Keratinocyte (primary cell): Measurements from ENCODE around the gene RHBDD3. TPM values are rescaled to one million over a fixed set of nuclear protein-coding genes. Genes with fewer than 3 reads are reported as not detected.

Experiments
- DNase-seq: peaks from one replicate; pipeline ENCODE4 v3.0.0-alpha.2; 2011; ENCODE audit warnings: low read depth, missing footprints, low spot score
- FAIRE-seq: peaks from 2 replicates; lab custom pipeline; 2011; peaks lifted over from hg19 to GRCh38; lab: Jason Lieb, UNC
- H2AFZ ChIP-seq: 2 replicates; pipeline ENCODE4 v1.6.0; 2012; ENCODE audit warnings: low read length, control low read depth, inconsistent platforms; ENCODE audit not compliant: control insufficient read depth
- H3K27ac ChIP-seq: 2 replicates; pipeline ENCODE4 v1.5.1; 2011; ENCODE audit warnings: low read length; ENCODE audit not compliant: control insufficient read depth, insufficient read depth
- H3K27me3 ChIP-seq: 3 replicates; pipeline ENCODE4 v1.6.0; 2011; ENCODE audit warnings: low read length; ENCODE audit not compliant: control insufficient read depth, insufficient read depth; ENCODE audit errors: extremely low read depth
- H3K36me3 ChIP-seq, 2 experiments: 2 replicates in 1 of 2; 3 replicates in 1 of 2; pipeline ENCODE4 v1.5.1; 2011; ENCODE audit warnings: low read length in 2 of 2, mild to moderate bottlenecking in 1 of 2; ENCODE audit not compliant: control insufficient read depth in 2 of 2, insufficient read depth in 2 of 2; ENCODE audit errors: extremely low read depth in 1 of 2
- H3K4me1 ChIP-seq: 3 replicates; pipeline ENCODE4 v1.5.1; 2011; ENCODE audit warnings: low read length; ENCODE audit not compliant: control insufficient read depth, insufficient read depth; ENCODE audit errors: extremely low read depth
- H3K4me2 ChIP-seq: 3 replicates; pipeline ENCODE4 v1.6.0; 2011; ENCODE audit warnings: low read depth, low read length; ENCODE audit not compliant: control insufficient read depth, insufficient read depth; ENCODE audit errors: extremely low read depth
- H3K4me3 ChIP-seq, 3 experiments: fragments of 200-600 bp in 1 of 3; sonication (generic) in 1 of 3; 2 replicates in 2 of 3; 3 replicates in 1 of 3; pipeline ENCODE4 v1.5.1; 2011 to 2016; ENCODE audit warnings: low read length in 3 of 3, mild to moderate bottlenecking in 3 of 3, control low read depth in 2 of 3, inconsistent platforms in 1 of 3, low read depth in 1 of 3, mixed read lengths in 1 of 3, mixed run types in 1 of 3, moderate library complexity in 1 of 3; ENCODE audit not compliant: control insufficient read depth in 2 of 3, insufficient read depth in 2 of 3; ENCODE audit errors: extremely low read depth in 1 of 3
- H3K79me2 ChIP-seq: 2 replicates; pipeline ENCODE4 v1.6.0; 2012; ENCODE audit warnings: low read length; ENCODE audit not compliant: control insufficient read depth, insufficient read depth
- H3K9ac ChIP-seq: 3 replicates; pipeline ENCODE4 v1.6.0; 2011; ENCODE audit warnings: low read length; ENCODE audit not compliant: control insufficient read depth, insufficient read depth; ENCODE audit errors: extremely low read depth
- H3K9me1 ChIP-seq: 3 replicates; pipeline ENCODE4 v1.6.0; 2011; ENCODE audit warnings: low read length; ENCODE audit not compliant: control insufficient read depth, insufficient read depth; ENCODE audit errors: extremely low read depth
- H3K9me3 ChIP-seq: 2 replicates; pipeline ENCODE4 v1.5.1; 2012; ENCODE audit warnings: low read depth, low read length; ENCODE audit not compliant: control insufficient read depth
- H4K20me1 ChIP-seq: 3 replicates; pipeline ENCODE4 v1.6.0; 2011; ENCODE audit warnings: low read length; ENCODE audit not compliant: control insufficient read depth, insufficient read depth; ENCODE audit errors: extremely low read depth
- EZH2 ChIP-seq: IDR thresholded peaks from one replicate; pipeline ENCODE4 v1.6.1; 2012; ENCODE audit warnings: inconsistent platforms, mild to moderate bottlenecking, low read length, moderate library complexity
- dilution Hi-C: fragments of 300-500 bp; cut with MboI; formaldehyde crosslinking; loops from one replicate; pipeline ENCODE4 v1.7.0; 2020; ENCODE audit warnings: low sequenced_read_pairs; ENCODE audit not compliant: extremely low pct_ligation_motif_present
- polyA plus RNA-seq, 5 experiments: library from polyadenylated mRNA; depleted of rRNA in 3 of 5; stranded (reverse) in 3 of 5; stranded (forward) in 1 of 5; unstranded in 1 of 5; fragments of >200 nt; gene quantifications; 1 replicate in 1 of 5; 2 replicates in 3 of 5; 3 replicates in 1 of 5; pipeline versions ENCODE4 v1.2.1 to v1.2.3, GENCODE V29; 2011 to 2012; ENCODE audit warnings: missing spikeins in 2 of 5, low read depth in 1 of 5, low replicate concordance in 1 of 5
- TF ChIP-seq, protein P1 (sequence below), 3 experiments: IDR thresholded peaks in 1 of 3; conservative IDR thresholded peaks in 1 of 3; optimal IDR thresholded peaks in 1 of 3; 2 replicates in 2 of 3; 3 replicates in 1 of 3; pipeline versions ENCODE3 to v1.5.1; 2011; ENCODE audit warnings: low read length in 3 of 3, mild to moderate bottlenecking in 3 of 3, moderate library complexity in 2 of 3, control low read depth in 1 of 3, inconsistent platforms in 1 of 3; ENCODE audit not compliant: insufficient read depth in 2 of 3; ENCODE audit errors: extremely low read depth in 1 of 3

Gene RHBDD3
- polyA plus RNA-seq, 1 donor (not counting 4 experiments of a cell fraction or from before 2014, with no cell fraction given): 10.3 TPM

DNA sequence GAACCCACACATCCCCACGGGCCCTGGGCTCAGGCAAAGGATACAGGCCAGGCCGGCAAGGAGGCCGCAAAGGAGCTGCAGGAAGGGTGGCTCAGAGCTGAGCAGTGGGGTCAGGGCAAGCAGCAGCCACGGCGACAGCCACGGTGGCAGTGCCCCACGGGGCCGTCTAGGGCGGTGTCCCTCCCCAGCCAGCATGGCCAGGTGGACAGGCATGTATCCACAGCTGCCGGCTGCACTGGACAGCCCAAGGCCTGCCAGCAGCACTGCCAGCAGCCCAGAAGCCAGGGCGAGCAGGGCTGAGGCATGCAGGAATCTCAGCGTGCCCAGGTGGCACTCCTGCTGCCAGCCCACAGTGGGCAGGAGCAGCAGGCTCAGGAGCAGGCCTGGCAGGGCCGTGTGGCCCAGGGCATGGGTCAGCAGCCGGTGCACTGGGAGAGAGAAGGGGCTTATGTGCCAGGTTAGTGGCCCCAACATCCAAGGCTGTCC is 3.9 kb downstream of the RHBDD3 start:
- DNase-seq: no peak
- Histone ChIP-seq H3K9me3 (no peaks in the 10 kb centered on the region), H3K4me1 (peaks cover 8% of the 10 kb centered on the region), H3K9ac (no peak overlapping the region), H2AFZ (no peak overlapping the region), H3K79me2 (peaks cover 24% of the 10 kb centered on the region), H3K27me3 (no peaks in the 10 kb centered on the region), H3K27ac (no peak overlapping the region), H3K36me3 (peaks cover 13 to 14% of the 10 kb centered on the region in 2 experiments), H3K4me3 (no peak overlapping the region), H3K9me1 (no peaks in the 10 kb centered on the region), H4K20me1 (no peaks in the 10 kb centered on the region), H3K4me2 (no peak overlapping the region)
- dilution Hi-C loops: no loop called here
- TF ChIP-seq, protein P1, sequence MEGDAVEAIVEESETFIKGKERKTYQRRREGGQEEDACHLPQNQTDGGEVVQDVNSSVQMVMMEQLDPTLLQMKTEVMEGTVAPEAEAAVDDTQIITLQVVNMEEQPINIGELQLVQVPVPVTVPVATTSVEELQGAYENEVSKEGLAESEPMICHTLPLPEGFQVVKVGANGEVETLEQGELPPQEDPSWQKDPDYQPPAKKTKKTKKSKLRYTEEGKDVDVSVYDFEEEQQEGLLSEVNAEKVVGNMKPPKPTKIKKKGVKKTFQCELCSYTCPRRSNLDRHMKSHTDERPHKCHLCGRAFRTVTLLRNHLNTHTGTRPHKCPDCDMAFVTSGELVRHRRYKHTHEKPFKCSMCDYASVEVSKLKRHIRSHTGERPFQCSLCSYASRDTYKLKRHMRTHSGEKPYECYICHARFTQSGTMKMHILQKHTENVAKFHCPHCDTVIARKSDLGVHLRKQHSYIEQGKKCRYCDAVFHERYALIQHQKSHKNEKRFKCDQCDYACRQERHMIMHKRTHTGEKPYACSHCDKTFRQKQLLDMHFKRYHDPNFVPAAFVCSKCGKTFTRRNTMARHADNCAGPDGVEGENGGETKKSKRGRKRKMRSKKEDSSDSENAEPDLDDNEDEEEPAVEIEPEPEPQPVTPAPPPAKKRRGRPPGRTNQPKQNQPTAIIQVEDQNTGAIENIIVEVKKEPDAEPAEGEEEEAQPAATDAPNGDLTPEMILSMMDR (optimal IDR thresholded peaks at IDR 0.05 in 1 of 3, IDR thresholded peaks at IDR 0.05 in 1 of 3, conservative IDR thresholded peaks at IDR 0.05 in 1 of 3; ENCODE audit: extremely low read depth in 1 of 3, insufficient read depth in 2 of 3, low read length in 3 of 3): no peak
- no peak for TF ChIP-seq EZH2
- no peak for FAIRE-seq

DNA sequence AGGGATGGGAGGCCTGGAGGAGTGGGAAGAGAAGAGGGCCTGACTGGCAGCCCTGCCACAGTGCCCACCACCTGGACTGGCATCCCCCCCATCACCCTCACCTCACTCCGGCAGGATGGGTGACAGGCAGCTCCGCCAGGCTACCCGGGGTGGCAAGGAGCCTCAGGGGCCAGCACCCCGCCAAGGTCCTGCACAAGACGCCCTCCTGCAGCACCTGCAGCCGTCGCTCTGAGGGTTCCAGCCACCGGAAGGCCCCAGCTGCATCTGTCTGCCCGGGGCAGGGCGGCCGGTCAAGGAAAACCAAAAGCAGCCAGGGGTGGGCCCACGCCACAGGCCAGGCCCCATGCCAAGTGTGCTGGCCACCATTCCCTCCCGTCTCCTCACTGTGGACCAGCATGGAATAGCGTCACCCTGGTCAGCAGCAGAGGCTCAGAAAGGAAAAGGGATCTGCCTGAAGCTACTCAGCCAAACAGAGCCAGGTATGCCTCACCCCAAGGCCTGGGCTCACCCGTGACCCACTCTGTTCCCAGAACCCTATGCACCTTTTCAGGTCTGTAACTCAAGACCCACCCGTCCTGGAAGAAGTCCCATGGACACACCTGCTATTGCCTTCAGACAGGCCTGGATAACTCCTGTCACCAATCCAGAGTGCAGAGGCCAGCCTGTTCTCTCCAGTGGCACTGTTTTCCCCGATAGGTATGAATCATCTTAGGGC is 7.0 kb downstream of the RHBDD3 start:
- no peak overlapping the region for H2AFZ ChIP-seq
- no peak overlapping the region for H3K9ac ChIP-seq
- DNase-seq (no peak), FAIRE-seq (no peak)
- H3K4me1 ChIP-seq: no peaks in the 10 kb centered on the region
- H4K20me1 ChIP-seq: peaks cover 3% of the 10 kb centered on the region
- no peak overlapping the region for H3K4me2 ChIP-seq
- TF ChIP-seq EZH2: no peak
- TF ChIP-seq, protein P1 (optimal IDR thresholded peaks at IDR 0.05 in 1 of 3, IDR thresholded peaks at IDR 0.05 in 1 of 3, conservative IDR thresholded peaks at IDR 0.05 in 1 of 3; ENCODE audit: extremely low read depth in 1 of 3, insufficient read depth in 2 of 3, low read length in 3 of 3): no peak
- H3K4me3 ChIP-seq: no peak overlapping the region
- H3K27me3 ChIP-seq: no peaks in the 10 kb centered on the region
- H3K27ac ChIP-seq: no peak overlapping the region
- H3K36me3 ChIP-seq: peaks cover 8 to 14% of the 10 kb centered on the region in 2 experiments
- no peaks in the 10 kb centered on the region for H3K9me1 ChIP-seq
- no peaks in the 10 kb centered on the region for H3K9me3 ChIP-seq
- H3K79me2 ChIP-seq: no peaks in the 10 kb centered on the region
- dilution Hi-C loops: no loop called here
